ENCODE data around the gene RAP1GDS1. TPM values are rescaled to one million over a fixed set of nuclear protein-coding genes. Genes with fewer than 3 reads are reported as not detected.
"Not testable (repeated sequence)": the region's sequence is repeated elsewhere in the genome, so short reads cannot be mapped to it uniquely, and the experiment has no call there.

The RAP1GDS1 gene
- total RNA-seq, 1 experiment from 2014 or later, result 18.6 TPM

DNA sequence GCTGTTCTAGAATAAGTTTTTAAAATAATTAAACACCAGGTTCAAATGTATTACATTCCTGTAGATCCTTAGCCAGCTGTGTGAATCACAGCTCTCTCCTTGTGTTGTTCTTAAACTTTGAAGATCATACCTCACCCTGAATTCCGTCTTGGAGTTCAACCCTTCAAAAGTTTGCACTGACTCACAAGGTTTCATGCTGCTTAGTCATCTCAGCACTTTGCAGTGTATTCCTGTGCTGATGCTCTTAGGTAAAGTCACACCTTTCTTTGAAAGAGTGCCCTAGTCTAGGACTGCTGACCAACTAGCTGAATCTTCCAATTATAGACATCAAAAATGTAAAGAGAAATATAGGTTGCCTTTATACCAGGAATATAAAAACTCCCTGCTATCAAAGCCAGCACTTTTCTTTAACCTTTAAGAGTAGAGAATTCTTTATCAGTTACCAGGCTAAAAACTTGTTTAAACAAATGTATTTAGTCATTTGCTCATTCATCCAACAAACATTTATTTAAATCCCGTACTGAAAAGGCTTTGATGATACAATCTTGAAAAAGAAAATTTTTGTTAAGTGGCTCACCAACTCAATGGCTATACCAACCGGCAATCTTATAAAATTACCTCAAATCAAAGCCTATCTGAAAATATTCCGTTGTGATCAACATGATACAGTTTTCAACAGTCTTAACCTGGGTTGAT is 169.7 kb downstream of the RAP1GDS1 start:
- peak; percentile 3 for DNase-seq (ENCODE audit: low spot score)

DNA sequence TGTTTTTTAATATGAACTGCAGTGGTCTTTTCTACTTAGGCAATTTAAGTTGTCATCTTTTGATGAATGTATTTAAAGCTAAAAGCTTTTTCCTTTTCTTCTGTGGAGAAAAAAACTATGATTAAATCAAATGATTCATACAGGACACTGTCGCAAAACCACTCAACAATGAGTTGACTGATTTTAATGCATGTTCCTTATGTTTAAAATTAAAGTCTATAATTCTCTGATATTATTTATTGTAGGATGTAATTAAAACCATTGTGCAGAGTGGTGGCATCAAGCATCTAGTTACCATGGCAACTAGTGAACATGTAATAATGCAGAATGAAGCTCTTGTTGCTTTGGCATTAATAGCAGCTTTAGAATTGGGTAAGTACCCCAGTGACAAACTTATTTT is 172.5 kb downstream of the RAP1GDS1 start:
- no peak for DNase-seq (ENCODE audit: low spot score)

DNA sequence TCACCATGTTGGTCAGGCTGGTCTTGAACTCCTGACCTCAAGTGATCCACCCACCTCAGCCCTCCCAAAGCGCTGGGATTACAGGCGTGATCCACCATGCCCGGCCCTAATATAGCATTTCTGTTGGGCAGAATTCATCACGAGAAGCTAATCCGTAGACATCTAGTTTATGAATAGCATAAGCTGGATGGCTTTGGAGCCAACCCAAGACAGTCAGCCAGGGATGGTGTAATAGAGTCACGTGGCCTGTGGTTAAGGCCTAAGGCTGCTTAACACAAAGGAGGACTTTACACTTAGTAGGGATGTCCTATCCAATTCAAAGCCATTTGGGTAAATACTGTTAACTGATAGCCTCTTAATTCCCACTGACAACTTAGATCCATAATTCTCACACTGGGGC is 173.6 kb downstream of the RAP1GDS1 start:
- no peak for DNase-seq (ENCODE audit: low spot score)

DNA sequence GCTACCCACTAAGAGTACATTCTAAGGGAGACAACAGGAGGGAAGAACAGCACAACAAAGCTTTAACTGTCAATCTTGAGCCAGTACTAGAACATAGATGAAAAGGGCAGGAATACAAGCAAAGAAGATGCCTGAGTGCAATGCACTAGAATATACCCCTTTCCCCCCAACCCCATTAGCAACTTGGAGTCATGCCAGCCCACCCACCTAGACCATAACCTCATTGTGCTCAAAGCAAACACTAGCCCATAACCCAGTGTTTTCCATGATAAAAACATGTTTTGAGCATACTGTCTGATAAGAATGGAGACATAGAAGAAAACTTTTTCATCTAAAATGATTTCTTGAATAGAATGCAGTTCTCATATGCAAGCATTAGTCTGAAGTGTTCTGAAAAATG is 183.2 kb downstream of the RAP1GDS1 start:
- no peak for DNase-seq (ENCODE audit: low spot score)

DNA sequence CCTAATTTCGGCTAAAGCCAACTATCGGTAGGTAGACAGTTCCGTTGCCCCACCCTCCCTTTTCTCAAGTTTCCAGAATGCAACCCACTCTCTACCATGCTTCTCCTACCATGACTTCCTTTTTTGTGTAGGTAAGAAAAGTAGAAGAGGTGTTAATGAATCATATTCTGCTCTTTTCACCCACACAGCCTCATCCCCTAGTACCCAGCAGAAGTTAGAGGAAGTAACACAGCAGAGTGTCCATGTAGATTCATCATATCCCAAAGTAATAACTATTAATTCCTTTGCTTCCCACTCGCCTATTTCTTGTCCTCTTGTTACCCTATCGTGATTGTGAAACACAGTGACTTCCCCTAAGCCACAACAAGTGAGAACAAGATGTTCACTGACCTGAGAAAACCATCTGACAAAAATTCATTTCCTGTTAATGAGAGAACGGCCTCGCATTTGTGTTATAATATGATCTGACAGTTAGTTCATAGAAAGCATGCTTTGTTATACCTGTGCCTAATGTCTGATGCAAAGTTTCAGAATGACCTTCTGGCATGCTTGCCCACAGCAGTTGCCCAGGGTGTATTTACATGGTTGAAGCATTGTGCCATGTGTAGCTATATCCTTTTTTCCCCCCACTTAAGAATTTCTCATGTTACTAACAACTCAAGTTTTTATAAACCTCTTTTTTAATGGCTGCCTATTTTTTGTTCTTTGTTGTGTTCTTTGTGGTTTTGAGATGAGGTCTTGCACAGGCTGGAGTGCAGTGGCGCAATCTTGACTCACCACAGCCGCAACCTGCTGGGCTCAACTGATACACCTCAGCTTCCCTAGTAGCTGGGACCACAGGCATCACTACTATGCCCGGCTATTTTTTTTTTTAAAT is 185.6 kb downstream of the RAP1GDS1 start:
- no peak for DNase-seq (ENCODE audit: low spot score)

DNA sequence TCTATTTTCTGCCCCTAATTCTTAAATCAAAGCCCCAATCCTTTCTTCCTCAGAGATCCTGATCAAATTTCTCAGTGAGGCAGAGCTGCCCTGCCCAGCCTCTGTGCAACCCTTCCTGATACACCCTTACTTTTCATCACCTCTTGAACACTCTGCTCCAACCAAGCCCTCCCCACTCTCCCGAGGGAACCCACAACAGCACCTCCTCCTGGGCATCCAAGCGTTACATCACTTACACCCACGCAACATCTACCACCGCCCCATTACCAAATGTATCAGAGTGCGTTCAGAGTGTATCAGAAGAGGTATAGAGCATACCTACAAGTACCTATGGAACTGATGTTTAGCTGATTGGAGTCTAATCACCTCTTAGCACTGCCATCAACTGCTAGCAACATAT is 186.5 kb downstream of the RAP1GDS1 start:
- DNase-seq (ENCODE audit: low spot score), result no peak

DNA sequence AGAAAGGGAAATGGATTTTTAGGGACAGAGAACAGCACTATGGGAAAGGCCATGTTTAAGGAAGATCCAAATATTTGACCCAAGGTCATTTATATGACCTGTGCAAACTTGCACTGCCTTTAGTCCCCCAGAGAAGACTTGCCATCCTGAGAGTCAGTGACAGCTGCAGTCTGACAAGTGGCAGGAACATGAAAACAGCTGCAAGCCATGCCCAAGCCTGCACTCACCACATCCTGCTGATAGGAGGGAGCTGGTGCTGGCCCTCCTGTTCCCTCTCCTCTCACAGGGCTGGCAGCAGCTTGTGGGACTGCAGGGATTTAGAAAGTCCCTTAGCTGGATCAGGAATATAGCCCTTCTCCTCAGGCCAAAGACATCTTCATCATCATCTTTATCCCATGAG is 187.7 kb downstream of the RAP1GDS1 start:
- DNase-seq (ENCODE audit: low spot score), result no peak

DNA sequence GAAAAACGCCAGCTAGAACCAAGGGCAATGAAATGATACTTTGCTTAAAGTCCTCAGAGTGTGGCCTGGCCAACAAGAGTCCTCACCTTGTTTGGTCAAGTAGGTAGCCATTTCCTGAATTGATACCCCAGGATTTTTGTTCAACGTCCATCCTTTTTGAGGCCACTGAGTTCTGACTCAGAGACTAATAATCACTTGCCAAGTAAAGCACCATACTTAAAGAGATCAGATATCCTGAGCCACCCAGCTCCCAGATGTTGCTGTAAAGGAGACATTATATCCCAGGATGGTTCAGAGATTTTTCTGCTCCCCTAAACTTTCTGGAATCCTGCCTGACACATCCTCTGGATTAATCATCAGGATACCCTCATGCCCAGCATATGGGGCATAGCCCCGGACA is 190.9 kb downstream of the RAP1GDS1 start:
- no peak for DNase-seq (ENCODE audit: low spot score)

DNA sequence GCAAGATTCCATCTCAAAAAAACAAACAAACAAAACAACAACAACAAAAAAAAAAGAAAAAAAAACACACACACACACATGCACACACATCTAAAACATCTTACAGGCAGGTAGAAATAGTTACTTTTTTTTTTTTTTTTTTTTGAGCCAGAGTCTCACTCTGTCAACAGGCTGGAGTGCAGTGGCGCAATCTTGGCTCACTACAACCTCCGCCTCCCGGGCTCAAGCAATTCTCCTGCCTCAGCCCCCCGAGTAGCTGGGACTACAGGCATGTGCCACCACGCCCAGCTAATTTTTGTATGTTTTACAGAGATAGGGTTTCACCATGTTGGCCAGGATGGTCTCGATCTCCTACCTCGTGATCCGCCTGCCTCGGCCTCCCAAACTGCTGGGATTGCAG is 196.2 kb downstream of the RAP1GDS1 start:
- DNase-seq (ENCODE audit: low spot score), result not testable (repeated sequence)

DNA sequence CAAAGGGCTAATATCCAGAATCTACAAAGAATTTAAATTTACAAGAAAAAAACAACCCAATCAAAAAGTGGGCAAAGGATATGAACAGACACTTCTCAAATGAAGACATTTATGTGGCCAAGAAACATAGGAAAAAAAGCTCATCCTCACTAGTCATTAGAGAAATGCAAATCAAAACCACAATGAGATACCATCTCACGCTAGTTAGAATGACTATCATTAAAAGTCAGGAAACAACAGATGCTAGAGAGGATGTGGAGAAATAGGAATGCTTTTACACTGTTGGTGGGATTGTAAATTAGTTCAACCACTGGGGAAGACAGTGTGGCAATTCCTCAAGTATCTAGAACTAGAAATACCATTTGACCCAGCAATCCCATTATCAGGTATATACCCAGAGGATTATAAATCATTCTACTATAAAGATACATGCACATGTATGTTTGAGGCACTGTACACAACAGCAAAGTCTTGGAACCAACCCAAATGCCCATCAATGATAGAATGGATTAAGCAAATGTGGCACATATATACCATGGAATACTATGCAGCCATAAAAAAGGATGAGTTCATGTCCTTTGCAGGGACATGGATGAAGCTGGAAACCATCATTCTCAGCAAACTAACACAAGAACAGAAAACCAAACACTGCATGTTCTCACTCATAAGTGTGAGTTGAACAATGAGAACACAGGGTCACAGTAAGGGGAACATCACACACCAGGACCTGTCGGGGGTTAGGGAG is 200.1 kb downstream of the RAP1GDS1 start:
- not testable (repeated sequence) for DNase-seq (ENCODE audit: low spot score)

DNA sequence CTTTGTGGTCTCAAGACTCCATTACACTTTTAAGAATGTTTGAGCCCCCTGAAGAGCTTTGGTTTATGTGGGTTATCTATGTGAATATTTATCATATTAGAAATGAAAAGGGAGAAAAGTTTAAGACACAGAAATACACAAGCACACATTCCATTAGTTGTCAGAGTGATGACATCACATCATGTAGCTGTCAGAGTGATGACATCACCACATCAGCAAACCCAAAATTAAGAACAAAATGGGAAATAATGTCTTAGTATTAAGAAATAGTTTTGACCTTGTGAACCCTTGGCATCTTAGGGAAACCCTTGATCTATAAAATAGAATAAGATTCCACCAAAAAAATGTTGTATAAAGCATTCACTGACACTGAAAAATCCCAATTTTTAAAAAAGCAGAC is 201.3 kb downstream of the RAP1GDS1 start:
- DNase-seq (ENCODE audit: low spot score), result no peak

DNA sequence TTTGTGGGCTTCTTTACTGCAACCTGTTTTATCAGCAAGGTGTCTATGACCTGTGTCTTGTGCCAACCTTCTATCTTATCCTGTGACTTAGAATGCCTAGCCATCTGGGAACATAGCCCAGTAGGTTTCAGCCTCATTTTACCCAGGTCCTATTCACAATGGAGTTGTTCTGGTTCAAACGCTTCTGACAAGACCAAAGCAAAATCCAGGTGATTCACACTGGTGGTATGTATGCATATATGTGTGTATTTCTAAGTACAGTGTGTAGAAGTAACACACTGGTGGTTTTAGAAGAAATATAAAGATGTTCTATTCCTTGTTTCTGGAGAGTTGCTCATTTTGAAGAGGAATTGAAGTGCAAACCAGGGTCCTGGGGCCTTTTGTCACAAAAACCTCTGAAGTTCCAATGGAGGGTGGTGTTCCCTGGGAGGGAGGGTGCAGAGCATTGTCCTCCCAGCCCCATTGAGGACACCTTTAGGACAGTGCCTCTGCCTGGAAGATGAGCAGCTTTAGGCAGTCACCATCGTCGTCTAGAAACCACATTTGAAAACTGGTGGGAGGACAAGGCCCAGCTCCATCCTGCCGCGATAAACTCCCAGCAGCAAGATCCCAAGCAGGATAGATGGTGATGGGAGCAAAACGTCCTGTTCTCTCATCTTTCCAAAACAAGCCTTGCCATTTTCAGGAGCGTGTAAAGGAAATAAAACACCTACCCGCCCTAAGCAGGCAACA is 205.8 kb downstream of the RAP1GDS1 start:
- DNase-seq (ENCODE audit: low spot score), result no peak

DNA sequence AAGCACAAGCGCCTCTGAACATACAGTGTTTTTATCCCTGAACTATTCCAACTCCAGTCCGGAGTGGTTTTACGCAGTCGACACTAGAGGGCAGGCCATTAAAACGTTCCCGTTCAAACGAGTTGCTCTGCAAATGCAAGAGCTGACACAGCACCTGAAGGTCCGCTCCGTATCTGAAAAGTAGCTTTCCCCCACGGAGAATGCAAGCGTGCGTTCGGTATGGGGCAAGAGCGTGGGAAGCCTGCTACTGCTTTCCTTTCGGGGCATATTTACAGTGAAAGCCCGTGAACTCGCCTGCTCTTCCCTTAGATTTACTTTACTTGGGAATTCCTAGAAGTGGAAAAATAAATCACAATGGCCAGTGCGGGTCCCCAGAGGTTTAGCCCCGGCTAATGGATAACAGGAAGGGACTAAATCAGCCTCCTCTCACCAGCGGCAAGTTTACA is 206.5 kb downstream of the RAP1GDS1 start:
- peak; percentile 85 for DNase-seq (ENCODE audit: low spot score)

DNA sequence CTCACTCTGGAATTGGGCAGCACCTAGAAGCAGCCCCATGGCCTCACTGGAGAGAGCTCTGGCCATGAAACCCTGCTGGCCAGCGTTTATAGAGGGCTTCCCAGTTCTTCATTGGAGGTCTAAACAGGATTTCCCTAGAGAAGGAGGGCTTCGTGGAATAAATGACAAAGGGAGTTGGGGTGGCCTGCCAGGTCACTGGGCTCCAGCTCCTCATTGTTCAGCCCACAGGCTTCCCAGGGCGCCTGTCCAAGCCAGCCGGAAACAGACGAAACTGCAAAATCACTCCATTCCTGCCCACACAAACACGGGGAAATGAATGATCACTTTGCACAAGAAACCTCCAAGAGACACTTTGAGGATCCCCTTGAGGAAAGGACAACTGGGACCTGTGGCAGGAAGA is 207.5 kb downstream of the RAP1GDS1 start:
- no peak for DNase-seq (ENCODE audit: low spot score)

DNA sequence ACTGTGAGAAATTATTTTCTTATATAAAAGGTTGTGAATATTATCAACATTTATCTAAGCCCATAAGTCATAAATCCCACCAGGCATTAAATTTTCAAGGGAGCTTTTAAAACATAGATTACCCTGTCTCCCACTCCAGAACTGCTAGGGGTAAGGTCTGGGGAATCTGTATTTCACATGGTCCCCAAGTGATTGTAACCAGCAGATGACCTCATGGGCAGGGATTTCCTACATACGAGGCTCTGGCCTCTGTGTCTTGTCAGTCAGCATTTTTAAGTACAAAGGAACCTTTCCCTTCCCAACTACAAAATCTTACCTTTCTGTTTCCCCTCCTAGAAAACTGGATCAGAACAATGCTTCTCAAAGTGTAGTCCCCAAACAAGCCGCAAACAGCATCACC is 208.6 kb downstream of the RAP1GDS1 start:
- no peak for DNase-seq (ENCODE audit: low spot score)

DNA sequence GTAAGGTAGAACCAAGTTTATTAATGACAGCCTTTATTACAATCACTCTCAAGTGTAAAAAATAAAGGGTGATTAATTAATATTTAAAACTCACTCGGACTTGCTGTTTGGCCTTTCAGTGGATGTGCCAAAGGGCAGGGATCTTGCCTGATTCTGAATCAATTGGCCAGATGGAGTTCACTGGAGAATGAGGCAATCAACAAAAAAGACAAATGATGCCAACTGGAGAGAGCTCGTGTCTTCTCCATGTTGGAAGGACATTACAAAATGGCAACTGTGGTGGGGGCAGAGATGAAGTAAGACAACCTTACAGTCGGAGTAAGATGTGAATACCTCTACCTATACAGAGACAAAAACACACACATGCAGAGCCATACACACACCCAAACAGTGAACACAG is 209.2 kb downstream of the RAP1GDS1 start:
- DNase-seq (ENCODE audit: low spot score), result no peak

DNA sequence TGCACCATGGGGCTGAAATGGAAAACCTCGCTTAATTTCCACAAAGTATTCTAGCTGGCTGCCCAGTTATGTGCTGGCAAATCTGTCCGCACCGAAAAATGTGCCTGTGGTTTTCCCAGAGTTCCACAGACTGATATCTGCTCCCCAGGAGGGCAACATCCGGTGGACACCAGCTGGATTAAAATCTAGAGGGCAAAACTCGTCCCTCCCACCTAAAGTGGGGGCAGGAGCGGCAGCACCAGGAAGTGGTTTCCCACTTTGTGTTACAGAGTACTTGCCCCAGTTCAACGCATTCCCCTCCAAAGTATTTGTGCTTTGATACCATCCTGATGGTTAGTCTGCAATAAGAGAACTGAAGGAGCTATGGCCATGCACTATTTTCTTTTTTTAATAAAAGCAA is 209.6 kb downstream of the RAP1GDS1 start:
- DNase-seq (ENCODE audit: low spot score), result no peak

DNA sequence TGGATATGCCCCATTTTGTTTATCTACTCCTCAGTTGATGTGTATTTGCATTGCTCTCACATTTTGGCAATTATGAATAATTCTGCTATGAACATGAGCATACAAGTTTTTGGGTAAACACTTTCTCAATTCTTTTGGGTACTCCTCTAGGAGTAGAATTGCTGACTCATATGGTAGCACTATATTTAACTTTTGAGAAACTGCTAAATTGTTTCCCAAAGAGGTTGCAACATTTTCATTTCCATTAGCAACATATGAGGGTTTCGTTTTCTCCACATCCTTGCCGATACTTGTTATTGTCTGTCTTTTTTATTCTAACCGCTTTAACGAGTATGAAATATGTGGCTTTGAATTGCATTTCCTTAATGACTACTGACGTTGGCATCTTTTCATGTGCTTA is 211.9 kb downstream of the RAP1GDS1 start:
- no peak for DNase-seq (ENCODE audit: low spot score)

DNA sequence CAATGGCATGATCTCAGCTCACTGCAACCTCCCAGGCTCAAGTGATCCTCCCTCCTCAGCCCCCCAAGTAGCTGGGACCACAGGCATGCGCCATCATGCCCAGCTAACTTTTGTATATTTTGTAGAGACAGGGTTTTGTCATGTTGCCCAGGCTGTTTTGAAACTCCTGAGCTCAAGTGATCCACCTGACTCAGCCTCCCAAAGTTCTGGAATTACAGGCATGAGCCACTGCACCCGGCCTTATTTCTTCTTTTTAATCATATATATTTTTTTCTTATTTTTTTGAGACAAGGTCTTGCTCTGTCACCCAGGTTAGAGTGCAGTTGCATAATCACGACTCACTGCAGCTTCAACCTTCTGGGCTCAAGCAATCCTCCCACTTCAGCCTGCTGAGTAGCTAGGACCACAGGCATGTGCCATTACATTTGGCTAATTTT is 213.2 kb downstream of the RAP1GDS1 start:
- DNase-seq (ENCODE audit: low spot score), result no peak

DNA sequence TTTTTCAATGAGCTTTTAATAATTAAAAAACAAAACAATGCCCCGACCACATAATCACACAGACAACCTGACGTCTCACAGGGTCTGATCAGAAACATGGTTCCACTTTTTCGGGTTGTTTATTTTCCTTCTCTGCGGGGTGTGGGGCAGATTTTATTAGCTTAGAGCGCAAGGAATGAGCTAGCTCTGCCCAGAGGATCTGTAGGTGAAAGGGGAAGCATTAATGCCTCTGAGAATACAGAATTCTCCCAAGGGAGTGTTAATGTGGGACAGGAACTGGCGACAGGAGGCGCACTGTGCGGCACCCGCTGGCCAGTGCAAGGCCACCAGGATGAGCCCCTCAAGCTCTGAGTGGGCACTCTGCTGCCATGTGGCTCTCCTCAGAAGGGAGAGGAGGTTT is 215.7 kb downstream of the RAP1GDS1 start:
- DNase-seq (ENCODE audit: low spot score), result peak; percentile 11

DNA sequence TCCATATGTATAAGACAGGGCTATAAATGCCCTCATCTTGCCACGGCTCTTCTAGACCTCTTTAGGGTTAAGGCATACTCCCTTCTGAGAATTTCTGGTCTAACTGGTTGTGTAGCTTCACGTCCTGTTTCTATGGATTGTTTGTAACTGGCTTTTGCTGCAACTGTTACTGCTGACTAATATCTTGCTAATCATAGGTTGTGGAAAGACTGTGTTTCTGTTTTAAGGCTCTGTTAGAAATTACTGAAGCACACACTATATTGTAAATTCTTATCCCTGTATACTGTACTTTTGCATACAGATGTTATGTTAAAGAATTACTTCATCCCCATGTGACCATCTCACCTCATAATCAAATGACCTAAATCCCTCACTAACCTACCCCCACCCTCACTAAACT is 218.4 kb downstream of the RAP1GDS1 start:
- peak; percentile 65 for DNase-seq (ENCODE audit: low spot score)

DNA sequence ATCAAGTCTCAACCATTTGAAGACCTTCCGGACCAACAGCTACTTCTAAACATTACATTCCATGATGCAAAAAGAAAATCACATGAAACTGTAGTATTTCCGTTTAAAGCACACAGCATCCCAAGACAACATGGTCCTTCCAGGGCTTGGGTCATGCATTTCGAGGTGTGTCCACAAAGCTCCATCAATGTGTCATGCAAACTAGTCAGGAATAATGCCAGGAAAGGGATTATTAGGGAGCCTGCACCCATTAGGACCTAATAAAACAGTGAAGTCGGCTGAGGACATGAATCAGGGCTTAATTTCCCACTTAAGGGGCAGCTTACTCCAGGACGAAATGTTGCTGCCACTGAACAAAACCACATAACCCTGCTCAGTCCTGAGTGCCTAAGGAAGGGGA is 219.4 kb downstream of the RAP1GDS1 start:
- DNase-seq (ENCODE audit: low spot score), result no peak
